Measurements from ENCODE around the gene GARIN5A. TPM values are rescaled to one million over a fixed set of nuclear protein-coding genes. Genes with fewer than 3 reads are reported as not detected.

Gene GARIN5A
- total RNA-seq, 6 donors from 2014 or later: 2.4 to 10.1 (median 3.0) TPM; not detected in 1

- H3K27ac ChIP-seq: no peak overlapping the region
- no peak for ATAC-seq (ENCODE audit: low FRiP score in 2 of 2)
- H3K9me3 ChIP-seq: no peaks in the 10 kb centered on the region
- H3K4me3 ChIP-seq: no peak overlapping the region
- 74 to 84% methylated on average over 7 of the region's 7 CpGs for WGBS, 2 donors
- no peaks in the 10 kb centered on the region for H3K27me3 ChIP-seq
- no peaks in the 10 kb centered on the region for H3K36me3 ChIP-seq
- peaks cover 0 to 12% (median 5%) of the 10 kb centered on the region in 4 donors for H3K4me1 ChIP-seq
- TF ChIP-seq CTCF (IDR thresholded peaks at IDR 0.05) (no peak), POLR2AphosphoS5 (IDR thresholded peaks at IDR 0.05) (no peak), POLR2A (IDR thresholded peaks at IDR 0.05) (no peak), EP300 (IDR thresholded peaks at IDR 0.05) (no peak)
- no peak for DNase-seq
Observed at GRCh38 chr19:50425581-50425980, 51.1 kb downstream of the GARIN5A start.

- ATAC-seq (ENCODE audit: low FRiP score in 2 of 2) (no peak), DNase-seq (peak in 1 of 2 donors; percentile 39)
- H3K27me3 ChIP-seq: peaks cover 0 to 10% (median 2%) of the 10 kb centered on the region in 4 donors
- H3K36me3 ChIP-seq: no peaks in the 10 kb centered on the region
- no peak for TF ChIP-seq POLR2A (IDR thresholded peaks at IDR 0.05)
- no peak for TF ChIP-seq EP300 (IDR thresholded peaks at IDR 0.05)
- TF ChIP-seq CTCF (IDR thresholded peaks at IDR 0.05): no peak
- TF ChIP-seq POLR2AphosphoS5 (IDR thresholded peaks at IDR 0.05): no peak
- H3K27ac ChIP-seq: no peak overlapping the region
- no peaks in the 10 kb centered on the region for H3K9me3 ChIP-seq
- H3K4me3 ChIP-seq: no peak overlapping the region
- H3K4me1 ChIP-seq: peaks cover 4 to 10% (median 7%) of the 10 kb centered on the region in 4 donors
- 77 to 84% methylated on average over 8 to 21 of the region's 22 CpGs for WGBS, 2 donors
Observed at GRCh38 chr19:50423279-50424113, 53.2 kb downstream of the GARIN5A start.

- H3K4me3 ChIP-seq: no peak overlapping the region
- no peak for TF ChIP-seq CTCF (IDR thresholded peaks at IDR 0.05)
- TF ChIP-seq EP300 (IDR thresholded peaks at IDR 0.05): no peak
- no peak for TF ChIP-seq POLR2AphosphoS5 (IDR thresholded peaks at IDR 0.05)
- TF ChIP-seq POLR2A (IDR thresholded peaks at IDR 0.05): no peak
- H3K4me1 ChIP-seq: peaks cover 2 to 6% (median 4%) of the 10 kb centered on the region in 4 donors
- WGBS, 2 donors: 84 to 91% methylated on average over 17 to 18 of the region's 18 CpGs
- DNase-seq (peak in 1 of 2 donors; percentile 63), ATAC-seq (ENCODE audit: low FRiP score in 2 of 2) (no peak)
- H3K36me3 ChIP-seq: no peaks in the 10 kb centered on the region
- peaks cover 0 to 12% (median 5%) of the 10 kb centered on the region in 4 donors for H3K27me3 ChIP-seq
- H3K9me3 ChIP-seq: no peaks in the 10 kb centered on the region
- no peak overlapping the region for H3K27ac ChIP-seq
Observed at GRCh38 chr19:50422397-50423278, 54.0 kb downstream of the GARIN5A start.

GRCh38 chr19:50420808-50421207 lies 55.8 kb downstream of the GARIN5A start:
- WGBS, 2 donors: 78 to 79% methylated on average over 3 of the region's 3 CpGs
- Histone ChIP-seq H3K27me3 (peaks cover 0 to 12% (median 5%) of the 10 kb centered on the region in 4 donors), H3K9me3 (no peaks in the 10 kb centered on the region), H3K4me1 (peaks cover 0 to 9% (median 3%) of the 10 kb centered on the region in 4 donors), H3K36me3 (no peaks in the 10 kb centered on the region), H3K27ac (no peak overlapping the region), H3K4me3 (no peak overlapping the region)
- TF ChIP-seq POLR2AphosphoS5 (IDR thresholded peaks at IDR 0.05) (no peak), CTCF (IDR thresholded peaks at IDR 0.05) (no peak), EP300 (IDR thresholded peaks at IDR 0.05) (no peak), POLR2A (IDR thresholded peaks at IDR 0.05) (no peak)
- no peak for ATAC-seq (ENCODE audit: low FRiP score in 2 of 2)
- no peak for DNase-seq
